ENCODE measurements around the gene GNRH2. TPM values are rescaled to one million over a fixed set of nuclear protein-coding genes. Genes with fewer than 3 reads are reported as not detected.

The GNRH2 gene
- total RNA-seq, 1 experiment from 2014 or later = 1.1 TPM

GRCh38 chr20:3080939-3081388 lies 37.5 kb downstream of the GNRH2 start:
- Histone ChIP-seq H3K23ac (ENCODE audit: insufficient read length, low read depth, low read length) (no peak overlapping the region), H3K4me1 (ENCODE audit: insufficient read depth, low read length) (no peaks in the 10 kb centered on the region; the same call in 1 of the 2 replicates), H3K79me1 (ENCODE audit: insufficient read depth, low read depth, low read length, poor library complexity, severe bottlenecking) (no peaks in the 10 kb centered on the region), H3K27ac (ENCODE audit: insufficient read length, low read depth, low read length) (no peak overlapping the region), H3K4ac (ENCODE audit: low read depth, low read length) (no peak overlapping the region), H3T11ph (ENCODE audit: low read length) (no peak overlapping the region), H3K9me3 (ENCODE audit: control insufficient read depth, low read depth, low read length) (no peaks in the 10 kb centered on the region), H3K56ac (ENCODE audit: insufficient read length, low read depth, low read length) (no peak overlapping the region), H3K9ac (ENCODE audit: extremely low read depth, insufficient read length, low read length) (no peak overlapping the region), H4K8ac (replicated peaks; ENCODE audit: insufficient read length, low read depth, low read length) (no peak overlapping the region), H3K18ac (ENCODE audit: insufficient read length, low read depth, low read length) (no peak overlapping the region), H3K27me3 (ENCODE audit: insufficient read depth, low read length) (peaks cover 29% of the 10 kb centered on the region), H3K23me2 (ENCODE audit: insufficient read length, low read depth, low read length, poor library complexity, severe bottlenecking) (peaks cover 4% of the 10 kb centered on the region), H4K91ac (ENCODE audit: insufficient read length, low read depth, low read length) (no peak overlapping the region), H2AFZ (ENCODE audit: low read length) (no peak overlapping the region), H3K14ac (ENCODE audit: insufficient read depth, low read length) (no peak overlapping the region), H3K79me2 (ENCODE audit: insufficient read depth, low read length) (no peaks in the 10 kb centered on the region), H2AK5ac (ENCODE audit: insufficient read length, low read length) (no peak overlapping the region), H2BK12ac (ENCODE audit: insufficient read length, low read depth, low read length) (no peak overlapping the region), H2BK20ac (ENCODE audit: low read depth, low read length, poor library complexity, severe bottlenecking) (no peak overlapping the region), H2BK5ac (ENCODE audit: insufficient read length, low read length) (no peak overlapping the region), H3K4me2 (ENCODE audit: insufficient read depth, insufficient read length, low read length) (no peak overlapping the region), H2BK15ac (ENCODE audit: low read depth, low read length) (no peak overlapping the region), H4K5ac (ENCODE audit: insufficient read length, low read depth, low read length) (no peak overlapping the region), H4K20me1 (ENCODE audit: control insufficient read depth, insufficient read depth, insufficient read length) (no peaks in the 10 kb centered on the region), H2BK120ac (ENCODE audit: low read depth, low read length, poor library complexity, severe bottlenecking) (no peak overlapping the region)
- peaks cover 2 to 3% of the 10 kb centered on the region in 2 experiments; a peak in 2 of 5 replicates for H3K9me3 Mint-ChIP-seq
- H3K27me3 Mint-ChIP-seq (ENCODE audit: low read depth) = peaks cover 67% of the 10 kb centered on the region
- no peak overlapping the region for H3K4me3 Mint-ChIP-seq
- H3K4me1 Mint-ChIP-seq = peaks cover 0 to 3% of the 10 kb centered on the region in 2 experiments; a peak in 1 of 4 replicates
- no CpG with 5 or more reads among the region's 6 CpGs for WGBS (ENCODE audit: extremely low coverage, insufficient read length, low lambda C conversion rate)
- TF ChIP-seq CTCF (conservative IDR thresholded peaks at IDR 0.05) = no peak
- DNase-seq = no peak
- no peaks in the 10 kb centered on the region; a peak in 2 of 7 replicates for H3K36me3 Mint-ChIP-seq (ENCODE audit: insufficient read depth in 1 of 3, low read depth in 3 of 3)
- no peak overlapping the region for H3K27ac Mint-ChIP-seq

Measured in H9 (cell line).